D341Med (cell line): Measurements from ENCODE around the gene METTL24.
"Not testable (repeated sequence)": the region's sequence is repeated elsewhere in the genome, so short reads cannot be mapped to it uniquely, and the experiment has no call there.

Experiments
- DNase-seq: peaks from one replicate; pipeline ENCODE4 v3.0.0; 2012; ENCODE audit warnings: low spot score

Gene METTL24

GRCh38 chr6:110256366-110256765 lies 101.8 kb downstream of the METTL24 start:
- DNase-seq: no peak

- no peak for DNase-seq
Measured at GRCh38 chr6:110255211-110255750, 102.9 kb downstream of the METTL24 start.

GRCh38 chr6:110250838-110251237 lies 107.3 kb downstream of the METTL24 start:
- DNase-seq: no peak

GRCh38 chr6:110250058-110250457 lies 108.1 kb downstream of the METTL24 start:
- no peak for DNase-seq

GRCh38 chr6:110246900-110247546 lies 111.1 kb downstream of the METTL24 start:
- DNase-seq: no peak

- no peak for DNase-seq
Measured at GRCh38 chr6:110246378-110246777, 111.8 kb downstream of the METTL24 start.

- DNase-seq: not testable (repeated sequence)
Measured at GRCh38 chr6:110244621-110245020, 113.5 kb downstream of the METTL24 start.

- DNase-seq: no peak
Measured at GRCh38 chr6:110239526-110240274, 118.4 kb downstream of the METTL24 start.

GRCh38 chr6:110236007-110236406 lies 122.1 kb downstream of the METTL24 start:
- DNase-seq: not testable (repeated sequence)

GRCh38 chr6:110233770-110234374 lies 124.3 kb downstream of the METTL24 start:
- no peak for DNase-seq

GRCh38 chr6:110232450-110232849 lies 125.7 kb downstream of the METTL24 start:
- no peak for DNase-seq

GRCh38 chr6:110226261-110226660 lies 131.9 kb downstream of the METTL24 start:
- no peak for DNase-seq

- DNase-seq: no peak
Measured at GRCh38 chr6:110221738-110222137, 136.4 kb downstream of the METTL24 start.

- DNase-seq: no peak
Measured at GRCh38 chr6:110217266-110217665, 140.9 kb downstream of the METTL24 start.

GRCh38 chr6:110216140-110216539 lies 142.0 kb downstream of the METTL24 start:
- DNase-seq: no peak

- DNase-seq: no peak
Measured at GRCh38 chr6:110214338-110214737, 143.8 kb downstream of the METTL24 start.

- DNase-seq: no peak
Measured at GRCh38 chr6:110211753-110212152, 146.4 kb downstream of the METTL24 start.

GRCh38 chr6:110207652-110208051 lies 150.5 kb downstream of the METTL24 start:
- no peak for DNase-seq

GRCh38 chr6:110201151-110201884 lies 156.8 kb downstream of the METTL24 start:
- DNase-seq: no peak

- DNase-seq: no peak
Measured at GRCh38 chr6:110198561-110198960, 159.6 kb downstream of the METTL24 start.

GRCh38 chr6:110196874-110197273 lies 161.3 kb downstream of the METTL24 start:
- no peak for DNase-seq

GRCh38 chr6:110195639-110196038 lies 162.5 kb downstream of the METTL24 start:
- no peak for DNase-seq
